ENCODE results near the gene BIRC7.

DNA sequence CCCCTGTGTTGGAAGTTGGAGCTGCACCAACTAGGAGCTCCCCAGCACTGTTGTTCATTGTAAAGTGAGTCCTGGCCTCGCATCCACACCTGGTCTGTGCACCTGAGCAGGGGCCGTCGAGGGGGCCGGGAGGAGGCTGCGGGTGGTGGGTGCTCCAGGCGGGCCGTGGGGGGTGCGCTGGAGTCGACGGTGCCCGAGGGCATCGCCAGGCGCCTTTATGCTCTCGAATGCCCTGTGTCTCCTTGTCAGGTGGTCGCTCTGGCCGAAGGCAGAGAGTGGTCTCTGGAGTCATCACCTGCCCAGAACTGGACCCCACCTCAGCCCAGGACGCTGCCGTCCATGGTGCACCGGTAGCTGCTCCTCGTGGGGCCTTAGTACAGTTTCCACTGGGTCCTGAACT, 41.3 kb downstream of the BIRC7 start:
- TF ChIP-seq POLR2A (IDR thresholded peaks at IDR 0.05; ENCODE audit: low read depth, low read length) (no peak), POLR2AphosphoS5 (IDR thresholded peaks at IDR 0.05; ENCODE audit: low read depth, low read length) (no peak), TAF1 (IDR thresholded peaks at IDR 0.05; ENCODE audit: borderline replicate concordance, low read depth, low read length) (no peak)
